Esophagus squamous epithelium (tissue), 5 donors: ENCODE measurements around the gene TGFBRAP1. TPM values are rescaled to one million over a fixed set of nuclear protein-coding genes. Genes with fewer than 3 reads are reported as not detected.

Experiments
- DNase-seq: peaks from one replicate; lab custom pipeline; 2025; lab: John Stamatoyannopoulos, UW
- H3K27ac ChIP-seq, 4 donors: fragments of 200-600 bp; sonication (generic); one replicate each; pipeline ENCODE4 v1.5.1; 2016 to 2019; ENCODE audit warnings: mild to moderate bottlenecking in 1 of 4
- H3K27me3 ChIP-seq, 4 donors: fragments of 200-600 bp; sonication (generic); 1 replicate in 3 of 4; 2 replicates in 1 of 4; pipeline versions ENCODE4 v1.5.1 to v1.6.0; 2017 to 2021; ENCODE audit warnings: antibody characterized with exemption in 1 of 4
- H3K36me3 ChIP-seq, 3 donors: fragments of 200-600 bp; sonication (generic); one replicate each; pipeline ENCODE4 v1.5.1; 2016 to 2019
- H3K4me1 ChIP-seq, 3 donors: fragments of 200-600 bp; sonication (generic); one replicate each; pipeline ENCODE4 v1.5.1; 2017 to 2019
- H3K4me3 ChIP-seq, 4 donors: fragments of 200-600 bp; sonication (generic); 1 replicate in 3 of 4; 2 replicates in 1 of 4; pipeline ENCODE4 v1.5.1; 2016 to 2019; ENCODE audit warnings: mild to moderate bottlenecking in 2 of 4, moderate library complexity in 1 of 4
- H3K9me3 ChIP-seq, 3 donors: fragments of 200-600 bp; sonication (generic); one replicate each; pipeline ENCODE4 v1.5.1; 2016 to 2019
- POLR2A ChIP-seq, 4 donors: fragments of 450-650 bp; IDR thresholded peaks; one replicate each; pipeline ENCODE4 v1.6.1; 2017; ENCODE audit warnings: antibody characterized with exemption in 4 of 4, mild to moderate bottlenecking in 4 of 4, moderate library complexity in 3 of 4
- WGBS, 2 donors: methylation state at CpG; one replicate each; pipeline ENCODE4 v1.1.5; 2018; 5-methylcytosine and 5-hydroxymethylcytosine counted together
- intact Hi-C: fragments of 100-400 bp; cut with DNase I; formaldehyde crosslinking; loops from one replicate; pipeline ENCODE4 v1.15.0; 2022
- total RNA-seq, 4 donors: library from RNA; depleted of rRNA; stranded (reverse); fragments of >200 nt; gene quantifications; one replicate each; pipeline ENCODE4 v1.1.0, GENCODE V29; 2016
- TF ChIP-seq, protein P1 (sequence below), 6 experiments: fragments of 450-650 bp in 4 of 6; fragments of 200-600 bp in 2 of 6; sonication (generic) in 2 of 6; IDR thresholded peaks; one replicate each; pipeline ENCODE4 v1.5.1; 2016 to 2019; ENCODE audit warnings: antibody characterized with exemption in 6 of 6, mild to moderate bottlenecking in 4 of 6, moderate library complexity in 4 of 6
- donor health status: DM: yes; HTN: yes; CAD: no.

TGFBRAP1 gene
- total RNA-seq, 4 donors from 2014 or later, result 11.7 to 24.6 (median 15.6) TPM

DNA sequence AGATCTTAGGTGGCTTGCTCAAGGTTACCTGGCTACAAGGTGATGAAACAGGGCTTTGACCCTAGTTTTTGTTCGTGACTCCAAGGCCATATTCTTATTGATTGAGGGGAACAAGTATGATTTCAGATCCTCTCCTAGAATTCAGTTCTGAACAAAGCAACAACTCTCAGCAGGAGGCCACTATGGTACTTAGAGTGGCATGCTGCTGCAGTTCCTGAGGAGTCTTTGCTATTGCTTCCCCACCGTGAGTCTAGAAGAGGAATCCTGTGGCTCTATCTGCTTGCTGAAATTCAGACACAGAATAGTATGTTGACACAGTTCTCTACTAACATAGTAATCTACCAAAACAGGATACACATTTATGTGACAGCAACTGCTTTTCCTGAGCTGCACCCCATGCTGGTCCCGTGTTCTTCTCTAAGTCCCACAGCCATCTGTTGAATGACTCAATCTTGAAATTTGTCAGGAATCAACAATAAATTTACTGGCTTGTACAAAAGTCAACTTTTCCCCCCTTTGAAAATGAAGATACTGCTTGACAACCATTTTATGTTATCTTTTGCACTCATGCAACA, 4.1 kb downstream of the TGFBRAP1 start:
- intact Hi-C loops, result no loop called here
- Histone ChIP-seq H3K4me1 (peaks cover 15 to 52% (median 16%) of the 10 kb centered on the region in 3 donors), H3K27ac (peak overlapping the region in 1 of 4 donors; percentile 27), H3K9me3 (no peaks in the 10 kb centered on the region), H3K4me3 (no peak overlapping the region), H3K27me3 (no peaks in the 10 kb centered on the region), H3K36me3 (peaks cover 0 to 12% (median 0%) of the 10 kb centered on the region in 3 donors)
- WGBS, 2 donors, result 67 to 68% methylated on average over 3 of the region's 3 CpGs
- TF ChIP-seq, protein P1, sequence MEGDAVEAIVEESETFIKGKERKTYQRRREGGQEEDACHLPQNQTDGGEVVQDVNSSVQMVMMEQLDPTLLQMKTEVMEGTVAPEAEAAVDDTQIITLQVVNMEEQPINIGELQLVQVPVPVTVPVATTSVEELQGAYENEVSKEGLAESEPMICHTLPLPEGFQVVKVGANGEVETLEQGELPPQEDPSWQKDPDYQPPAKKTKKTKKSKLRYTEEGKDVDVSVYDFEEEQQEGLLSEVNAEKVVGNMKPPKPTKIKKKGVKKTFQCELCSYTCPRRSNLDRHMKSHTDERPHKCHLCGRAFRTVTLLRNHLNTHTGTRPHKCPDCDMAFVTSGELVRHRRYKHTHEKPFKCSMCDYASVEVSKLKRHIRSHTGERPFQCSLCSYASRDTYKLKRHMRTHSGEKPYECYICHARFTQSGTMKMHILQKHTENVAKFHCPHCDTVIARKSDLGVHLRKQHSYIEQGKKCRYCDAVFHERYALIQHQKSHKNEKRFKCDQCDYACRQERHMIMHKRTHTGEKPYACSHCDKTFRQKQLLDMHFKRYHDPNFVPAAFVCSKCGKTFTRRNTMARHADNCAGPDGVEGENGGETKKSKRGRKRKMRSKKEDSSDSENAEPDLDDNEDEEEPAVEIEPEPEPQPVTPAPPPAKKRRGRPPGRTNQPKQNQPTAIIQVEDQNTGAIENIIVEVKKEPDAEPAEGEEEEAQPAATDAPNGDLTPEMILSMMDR (IDR thresholded peaks at IDR 0.05), result no peak
- no peak for TF ChIP-seq POLR2A (IDR thresholded peaks at IDR 0.05)
- no peak for DNase-seq

- Histone ChIP-seq H3K4me3 (no peak overlapping the region), H3K27ac (peak overlapping the region in 1 of 4 donors; percentile 27), H3K27me3 (no peaks in the 10 kb centered on the region), H3K36me3 (peaks cover 0 to 12% (median 0%) of the 10 kb centered on the region in 3 donors), H3K4me1 (peaks cover 8 to 53% (median 14%) of the 10 kb centered on the region in 3 donors), H3K9me3 (no peaks in the 10 kb centered on the region)
- no peak for TF ChIP-seq POLR2A (IDR thresholded peaks at IDR 0.05)
- TF ChIP-seq, protein P1 (IDR thresholded peaks at IDR 0.05), result no peak
- DNase-seq, result no peak
- WGBS, 2 donors, result 38 to 57% methylated on average over 2 to 4 of the region's 4 CpGs
- intact Hi-C loops, result no loop called here
Measured at GRCh38 chr2:105324732-105325131, 4.8 kb downstream of the TGFBRAP1 start.

DNA sequence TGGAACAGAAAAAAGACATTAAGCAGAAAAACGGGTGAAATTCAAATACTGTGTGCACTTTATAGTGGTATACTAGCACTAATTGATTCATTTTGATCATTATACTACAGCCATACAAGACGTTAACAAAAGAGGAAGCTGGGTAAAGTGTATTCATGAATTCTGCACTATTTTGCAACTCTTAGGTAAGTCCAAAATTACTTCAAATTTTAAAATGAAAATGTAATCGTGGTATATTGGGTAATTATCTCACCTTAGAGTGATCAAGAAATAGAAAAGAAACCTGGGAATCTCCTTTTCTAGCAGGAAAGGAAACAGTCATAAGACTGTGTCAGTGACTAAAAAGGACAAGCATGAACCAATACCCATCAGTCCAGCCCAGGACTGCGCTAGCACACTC, 5.4 kb downstream of the TGFBRAP1 start:
- WGBS, 2 donors, result 57 to 68% methylated on average over 4 of the region's 4 CpGs
- Histone ChIP-seq H3K4me1 (peaks cover 8 to 51% (median 14%) of the 10 kb centered on the region in 3 donors), H3K27me3 (no peaks in the 10 kb centered on the region), H3K36me3 (peaks cover 0 to 12% (median 0%) of the 10 kb centered on the region in 3 donors), H3K27ac (no peak overlapping the region), H3K9me3 (no peaks in the 10 kb centered on the region), H3K4me3 (no peak overlapping the region)
- intact Hi-C loops, result no loop called here
- no peak for DNase-seq
- no peak for TF ChIP-seq POLR2A (IDR thresholded peaks at IDR 0.05)
- TF ChIP-seq, protein P1 (IDR thresholded peaks at IDR 0.05), result no peak

DNA sequence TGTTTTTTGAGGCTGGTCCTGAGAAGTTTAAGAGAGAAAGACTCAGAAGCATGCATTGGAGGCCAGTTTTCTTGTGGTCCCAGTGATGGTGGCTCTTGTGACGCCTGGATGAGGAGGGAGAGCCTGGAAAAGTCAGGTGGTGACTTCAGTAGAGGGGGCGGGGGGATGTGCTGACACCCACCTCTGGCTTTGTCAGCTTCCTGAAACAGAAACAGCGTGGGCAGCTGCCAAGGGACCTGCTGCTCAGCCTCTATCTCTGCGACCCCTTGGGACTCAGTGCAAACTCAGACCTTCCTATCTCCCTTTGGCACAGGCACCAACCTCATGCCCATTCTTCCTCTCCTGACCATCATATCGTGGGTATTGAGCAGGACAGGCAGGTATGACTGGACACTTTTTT, 6.4 kb downstream of the TGFBRAP1 start:
- intact Hi-C loops, result no loop called here
- H3K27ac ChIP-seq, result no peak overlapping the region
- peaks cover 0 to 12% (median 0%) of the 10 kb centered on the region in 3 donors for H3K36me3 ChIP-seq
- TF ChIP-seq, protein P1 (IDR thresholded peaks at IDR 0.05), result no peak
- TF ChIP-seq POLR2A (IDR thresholded peaks at IDR 0.05), result no peak
- no peak overlapping the region for H3K4me3 ChIP-seq
- DNase-seq, result no peak
- H3K9me3 ChIP-seq, result no peaks in the 10 kb centered on the region
- no peaks in the 10 kb centered on the region for H3K27me3 ChIP-seq
- peaks cover 3 to 42% (median 8%) of the 10 kb centered on the region in 3 donors for H3K4me1 ChIP-seq
- WGBS, 2 donors, result 65 to 79% methylated on average over 3 to 5 of the region's 5 CpGs

DNA sequence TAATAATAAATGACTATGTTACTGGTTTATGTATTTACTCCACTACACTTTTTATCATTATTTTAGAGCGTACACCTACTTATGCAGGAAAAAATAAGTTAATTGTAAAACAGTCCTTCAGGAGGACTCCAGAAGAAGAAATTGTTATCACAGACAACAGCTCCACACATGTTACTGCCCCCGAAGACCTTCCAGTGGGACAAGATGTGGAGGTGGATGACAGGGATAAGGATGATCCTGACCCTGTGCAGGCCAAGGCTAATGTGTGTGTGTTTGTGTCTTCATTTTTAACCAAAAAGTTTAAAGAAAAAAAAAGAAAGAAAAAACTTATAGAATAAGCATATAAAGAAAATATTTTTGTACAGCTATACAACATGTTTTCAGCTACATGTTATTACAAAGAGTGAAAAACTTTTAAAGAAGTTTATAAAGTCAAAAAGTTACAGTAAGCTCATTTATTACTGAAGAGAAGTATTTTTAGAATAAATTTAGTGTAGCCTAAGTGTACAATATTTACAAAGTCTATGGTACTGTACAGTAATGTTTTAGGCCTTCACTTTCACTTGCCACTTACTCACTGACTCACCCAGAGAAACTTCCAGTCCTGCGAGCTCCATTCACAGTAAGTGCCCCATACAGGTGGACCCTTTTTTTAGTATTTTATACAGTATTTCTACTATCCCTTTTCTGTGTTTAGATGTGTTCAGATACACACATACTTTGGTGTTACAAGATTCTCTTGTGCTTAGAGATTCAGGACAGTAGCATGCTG, 7.5 kb downstream of the TGFBRAP1 start:
- H3K27ac ChIP-seq, result no peak overlapping the region
- TF ChIP-seq POLR2A (IDR thresholded peaks at IDR 0.05), result no peak
- TF ChIP-seq, protein P1 (IDR thresholded peaks at IDR 0.05), result no peak
- H3K9me3 ChIP-seq, result no peaks in the 10 kb centered on the region
- H3K27me3 ChIP-seq, result no peaks in the 10 kb centered on the region
- intact Hi-C loops, result no loop called here
- H3K4me3 ChIP-seq, result no peak overlapping the region
- DNase-seq, result no peak
- peaks cover 0 to 34% (median 6%) of the 10 kb centered on the region in 3 donors for H3K4me1 ChIP-seq
- WGBS, 2 donors, result 86 to 90% methylated on average over 3 of the region's 3 CpGs
- peaks cover 0 to 12% (median 0%) of the 10 kb centered on the region in 3 donors for H3K36me3 ChIP-seq
